GM18526 (cell line): ENCODE results near the gene TMSB4X.
A peak's percentile ranks its signal among the peaks of the same experiment; 100 is the strongest.

Source experiments
- POLR2A ChIP-seq: IDR thresholded peaks from 3 replicates; pipeline ENCODE4 v1.6.1; 2011; ENCODE audit not compliant: insufficient read length; ENCODE audit errors: extremely low read depth

TMSB4X gene

DNA sequence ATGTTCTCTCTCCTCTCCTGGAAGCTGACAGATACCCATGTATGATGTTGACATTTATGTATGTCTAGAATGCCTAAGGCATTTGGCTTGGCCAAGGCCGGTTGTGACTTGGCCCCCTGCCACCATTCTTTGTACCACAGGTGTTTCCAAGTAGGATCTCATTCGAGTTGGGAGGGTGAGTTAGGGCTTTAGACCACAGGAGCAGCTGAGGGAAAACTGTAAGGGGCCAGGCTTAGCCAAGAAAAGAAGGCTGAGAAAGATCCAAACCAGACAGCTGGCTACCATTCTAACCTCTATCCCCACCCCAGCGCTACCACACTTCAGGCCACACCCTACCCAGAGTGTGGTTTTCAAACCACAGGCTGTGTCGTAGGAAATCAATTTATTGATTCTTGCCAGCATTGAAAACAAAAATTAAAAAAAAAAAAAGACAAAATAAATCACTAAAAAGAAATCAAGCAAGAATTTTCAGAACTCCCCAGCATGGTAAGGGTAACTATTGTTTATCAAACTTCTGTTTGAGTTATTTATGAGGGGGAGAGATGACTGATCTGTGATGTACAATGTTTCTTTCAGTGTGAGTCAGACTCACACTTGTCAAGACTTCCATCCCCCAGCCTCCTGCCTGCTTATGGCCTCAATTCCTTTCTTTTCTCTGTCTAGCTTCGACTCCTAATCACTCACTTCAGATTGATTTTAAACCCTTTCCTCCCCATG, 9.9 kb downstream of the TMSB4X start:
- TF ChIP-seq POLR2A: no peak

DNA sequence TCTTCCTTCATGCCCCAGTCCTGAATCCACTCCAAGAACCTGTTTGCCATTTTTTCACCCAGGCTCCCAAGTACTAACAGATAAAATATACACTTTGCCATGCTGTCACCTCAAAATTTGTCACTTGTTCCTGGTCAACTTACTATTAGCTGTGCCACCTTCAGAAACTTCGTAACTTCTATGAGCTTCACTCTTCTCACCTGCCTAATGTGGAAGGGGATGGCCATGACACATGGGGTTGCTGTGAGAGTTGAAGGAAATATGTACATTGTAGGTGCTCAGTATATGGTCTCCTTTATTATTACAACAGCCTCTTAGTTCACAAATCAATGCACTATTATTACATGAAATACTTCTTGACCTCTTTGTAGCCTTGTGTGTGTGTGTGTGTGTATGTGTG, 10.4 kb downstream of the TMSB4X start:
- no peak for TF ChIP-seq POLR2A

DNA sequence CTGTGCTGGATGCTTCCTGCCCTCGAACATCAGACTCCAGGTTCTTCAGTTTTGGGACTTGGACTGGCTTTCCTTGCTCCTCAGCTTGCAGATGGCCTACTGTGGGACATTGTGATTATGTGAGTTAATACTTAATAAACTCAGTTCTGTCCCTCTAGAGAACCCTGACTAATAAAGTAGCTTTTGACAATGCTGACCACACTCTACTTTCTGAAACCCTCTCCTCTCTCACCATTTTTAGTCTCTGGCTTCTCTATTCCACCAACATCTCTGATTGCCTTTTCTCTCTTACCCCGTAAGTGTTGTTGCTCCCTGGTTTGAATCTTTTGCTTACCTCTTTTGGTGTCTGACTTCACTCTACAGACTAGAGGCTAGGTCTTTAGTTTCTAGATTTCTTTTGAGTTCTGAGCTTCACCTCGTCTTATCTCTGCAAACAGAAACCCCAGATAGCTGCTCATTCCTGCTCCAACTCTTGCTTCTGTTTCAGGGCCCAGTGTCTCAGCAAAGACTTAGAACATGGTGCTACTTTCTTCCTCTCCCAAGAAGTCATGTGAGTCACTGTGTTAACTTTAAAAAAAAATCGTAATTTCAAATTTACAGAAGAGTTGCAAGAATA, 11.4 kb downstream of the TMSB4X start:
- peak; percentile 20 for TF ChIP-seq POLR2A

DNA sequence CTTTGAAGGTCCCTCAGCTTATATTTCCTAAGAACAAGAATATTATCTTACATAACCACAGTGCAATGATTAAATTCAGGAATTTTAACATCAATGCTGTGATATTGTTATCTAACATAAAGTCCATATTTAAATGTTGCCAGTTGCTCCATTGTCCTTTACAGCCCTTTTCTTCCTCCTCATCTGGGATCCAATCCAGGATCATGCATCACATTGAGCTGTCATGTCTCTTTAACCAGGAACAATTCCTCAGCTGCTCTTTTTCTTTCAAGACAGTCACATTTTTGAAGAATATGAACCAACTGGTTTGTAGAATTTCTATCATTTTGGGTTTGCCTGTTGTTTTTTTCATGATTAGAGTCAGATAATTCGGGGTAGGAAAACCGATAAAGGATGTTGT, 12.0 kb downstream of the TMSB4X start:
- no peak for TF ChIP-seq POLR2A

DNA sequence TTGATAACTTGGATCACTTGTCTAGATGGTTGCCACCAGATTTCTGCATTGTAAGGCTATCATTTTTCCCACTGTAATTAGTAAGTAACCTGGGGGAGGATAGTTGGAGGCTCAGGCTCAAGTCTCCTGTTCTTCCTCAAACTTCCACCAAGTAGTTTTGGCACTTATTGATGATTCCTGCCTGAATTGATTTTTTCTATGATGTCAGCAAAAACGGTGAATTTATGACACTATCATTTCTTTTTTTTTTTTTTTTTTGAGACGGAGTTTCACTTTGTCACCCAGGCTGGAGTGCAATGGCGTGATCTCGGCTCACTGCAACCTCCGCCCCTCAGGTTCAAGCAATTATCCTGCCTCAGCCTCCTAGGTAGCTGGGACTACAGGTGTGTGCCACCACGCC, 12.4 kb downstream of the TMSB4X start:
- no peak for TF ChIP-seq POLR2A

DNA sequence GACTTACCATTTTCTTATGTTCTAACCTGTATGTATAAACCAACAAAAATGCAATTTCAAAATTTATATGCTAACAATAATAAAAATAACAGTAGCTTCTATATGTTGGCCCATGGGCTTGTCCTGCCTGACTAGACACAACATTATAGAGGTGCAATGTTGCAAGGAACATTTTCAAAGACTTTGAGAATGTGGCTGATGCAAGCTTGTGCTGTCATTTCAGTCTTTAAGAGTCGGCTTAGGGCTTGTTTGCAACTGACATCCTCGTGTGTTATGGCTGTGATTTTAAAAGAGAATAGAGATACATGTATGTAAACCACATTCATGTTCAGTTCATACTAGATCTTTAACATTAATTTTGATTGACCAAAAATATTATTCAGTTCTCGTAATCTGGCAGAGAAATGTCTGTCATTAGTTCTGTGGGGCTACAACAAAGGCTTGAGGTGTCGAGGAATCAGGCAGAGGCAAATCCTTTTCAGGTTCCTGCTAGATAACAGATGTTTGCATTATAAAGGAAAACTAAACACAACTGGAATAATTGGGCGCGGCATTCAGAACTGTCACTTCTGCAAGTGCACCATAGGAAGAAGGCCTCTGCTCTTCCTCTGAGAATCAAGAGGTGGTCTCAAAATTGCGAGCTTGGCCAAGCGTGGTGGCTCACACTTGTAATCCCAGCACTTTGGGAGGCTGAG, 13.1 kb downstream of the TMSB4X start:
- no peak for TF ChIP-seq POLR2A

DNA sequence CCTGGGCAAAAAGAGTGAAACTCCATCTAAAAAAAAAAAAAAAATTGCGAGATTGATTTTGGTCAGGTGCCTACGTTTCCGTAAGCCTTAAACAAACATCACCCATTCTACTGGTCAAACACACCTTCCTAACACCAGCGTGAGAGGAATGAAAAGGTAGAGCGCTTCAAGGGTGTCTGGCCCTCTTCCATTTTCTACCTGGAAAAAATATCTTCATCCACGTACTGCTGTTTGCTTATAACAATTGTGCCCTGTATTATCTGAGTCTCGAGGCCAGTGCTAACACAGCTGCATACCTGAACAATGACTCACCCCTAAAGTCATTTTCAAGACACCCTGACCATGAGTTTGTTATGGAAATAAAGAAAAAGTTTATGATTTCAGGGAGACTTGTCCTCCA, 13.9 kb downstream of the TMSB4X start:
- TF ChIP-seq POLR2A: no peak

DNA sequence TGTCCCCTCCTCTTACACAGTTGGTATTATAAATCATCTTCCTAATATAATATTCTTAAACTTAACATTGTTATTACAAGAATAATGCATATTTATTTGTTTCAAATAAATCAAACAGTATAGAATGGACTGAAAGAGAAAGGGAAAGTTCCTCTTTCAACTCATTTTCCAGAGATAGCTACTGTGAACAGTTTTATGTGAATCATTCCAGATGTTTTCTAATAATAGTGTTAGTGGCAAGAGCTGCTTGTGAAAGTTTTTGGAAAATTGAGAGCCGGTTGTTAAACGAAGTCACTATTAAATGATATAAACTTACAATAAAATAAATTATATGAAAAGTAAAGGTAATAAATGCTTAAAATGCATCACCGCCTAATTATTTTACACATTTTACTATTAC, 14.6 kb downstream of the TMSB4X start:
- no peak for TF ChIP-seq POLR2A

DNA sequence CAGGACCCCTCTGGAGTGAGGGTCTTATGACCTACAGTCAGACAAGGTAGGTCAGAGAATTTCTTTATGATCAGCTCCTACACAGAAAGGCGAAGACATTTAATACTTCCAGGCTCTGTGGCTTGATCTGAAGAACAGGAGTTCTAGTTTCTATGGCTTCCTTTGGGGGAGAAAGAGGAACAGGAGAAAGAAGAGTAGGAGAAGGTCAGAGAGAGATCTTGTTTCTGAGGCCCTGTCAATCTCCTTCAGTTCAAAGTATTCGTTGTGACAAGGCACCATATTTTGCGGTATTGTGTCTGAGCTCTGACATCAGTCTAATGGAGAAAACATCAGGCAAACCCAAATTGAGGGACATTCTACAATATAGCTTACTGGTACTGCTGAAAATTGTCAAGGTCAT, 16.7 kb downstream of the TMSB4X start:
- no peak for TF ChIP-seq POLR2A

DNA sequence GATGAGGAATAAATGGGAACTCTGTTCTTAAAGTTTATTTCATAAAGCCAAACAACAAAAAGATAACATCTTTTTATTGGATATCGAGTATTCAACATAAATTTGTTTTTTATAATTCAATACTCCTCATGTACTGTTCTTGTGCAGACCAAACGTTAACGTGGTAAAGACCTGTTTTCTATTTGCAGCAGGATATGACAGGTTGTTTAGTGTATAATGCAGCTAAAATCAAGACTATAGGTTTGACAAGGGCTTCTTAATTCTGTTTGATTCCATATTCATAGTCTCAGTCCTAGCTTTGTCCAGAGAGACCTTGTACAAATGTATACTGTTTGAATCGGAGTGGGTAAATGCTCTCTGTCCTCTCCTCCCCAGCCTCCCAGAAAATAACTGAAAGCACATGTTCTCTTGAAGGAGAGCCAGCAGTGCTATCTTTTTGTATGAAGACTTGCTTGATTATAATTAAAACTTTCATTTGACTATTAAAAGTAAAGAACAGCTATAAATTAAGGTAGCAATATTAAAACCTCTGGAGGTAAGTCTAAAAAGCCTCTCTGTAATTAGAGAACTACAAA, 17.7 kb downstream of the TMSB4X start:
- no peak for TF ChIP-seq POLR2A

DNA sequence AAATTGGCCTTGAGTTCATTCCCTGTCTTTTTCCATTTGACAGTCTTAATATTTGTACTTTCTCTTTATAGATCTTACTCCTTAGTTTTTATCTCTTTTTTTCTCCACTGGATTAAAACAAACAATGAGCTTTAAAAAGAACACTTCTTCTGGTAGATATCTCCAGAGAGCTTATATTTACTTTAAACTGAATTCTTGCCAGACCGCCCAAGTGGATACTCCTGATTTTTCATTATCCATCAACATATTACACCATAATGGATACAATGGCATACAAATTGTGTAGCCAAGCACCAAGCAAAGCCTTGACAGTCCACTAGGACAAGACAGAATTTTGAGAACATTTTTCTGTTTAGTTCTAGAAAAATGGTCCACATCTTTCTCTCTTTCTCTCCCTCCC, 18.9 kb downstream of the TMSB4X start:
- TF ChIP-seq POLR2A: no peak

DNA sequence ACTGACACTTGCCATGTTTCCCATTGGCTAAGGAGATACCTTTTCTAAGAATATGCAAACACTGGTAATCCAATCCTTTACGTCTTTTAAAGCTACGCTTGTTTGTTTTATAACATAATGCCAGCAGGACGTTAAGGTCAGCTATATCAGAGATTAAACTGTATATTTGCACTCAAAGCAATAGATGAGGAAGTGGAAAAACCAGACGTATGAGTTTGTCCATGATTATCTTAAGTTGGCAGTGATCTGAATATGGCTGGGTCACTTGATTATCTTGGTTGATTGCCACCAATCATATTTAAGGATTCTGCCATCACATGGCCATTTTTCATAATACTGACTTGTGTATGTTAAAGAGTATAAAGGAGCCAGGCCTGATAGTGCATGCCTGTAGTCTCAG, 19.4 kb downstream of the TMSB4X start:
- TF ChIP-seq POLR2A: no peak

DNA sequence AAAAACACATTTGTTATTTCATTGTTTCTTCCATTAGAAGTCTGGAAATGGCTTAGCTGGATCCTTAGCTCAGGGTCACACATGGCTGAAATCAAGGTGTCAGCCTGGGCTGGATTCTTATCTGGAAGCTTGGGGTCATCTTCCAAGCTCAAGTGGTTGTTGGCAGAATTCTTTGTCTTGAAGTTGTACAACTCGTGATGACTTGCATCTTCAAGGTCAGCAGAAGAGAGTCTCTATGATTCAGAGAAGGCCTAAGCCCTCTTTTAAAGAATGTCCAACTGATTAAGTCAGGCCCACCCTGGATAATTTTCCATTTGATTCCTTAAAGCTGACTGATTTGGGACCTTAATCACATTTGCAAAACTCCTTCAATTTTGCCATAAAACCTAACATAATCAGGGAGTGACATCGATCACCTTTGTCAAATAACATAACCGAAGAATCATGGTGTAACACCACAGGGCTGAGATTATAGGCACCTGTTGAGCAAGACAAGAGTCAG, 22.1 kb downstream of the TMSB4X start:
- no peak for TF ChIP-seq POLR2A

DNA sequence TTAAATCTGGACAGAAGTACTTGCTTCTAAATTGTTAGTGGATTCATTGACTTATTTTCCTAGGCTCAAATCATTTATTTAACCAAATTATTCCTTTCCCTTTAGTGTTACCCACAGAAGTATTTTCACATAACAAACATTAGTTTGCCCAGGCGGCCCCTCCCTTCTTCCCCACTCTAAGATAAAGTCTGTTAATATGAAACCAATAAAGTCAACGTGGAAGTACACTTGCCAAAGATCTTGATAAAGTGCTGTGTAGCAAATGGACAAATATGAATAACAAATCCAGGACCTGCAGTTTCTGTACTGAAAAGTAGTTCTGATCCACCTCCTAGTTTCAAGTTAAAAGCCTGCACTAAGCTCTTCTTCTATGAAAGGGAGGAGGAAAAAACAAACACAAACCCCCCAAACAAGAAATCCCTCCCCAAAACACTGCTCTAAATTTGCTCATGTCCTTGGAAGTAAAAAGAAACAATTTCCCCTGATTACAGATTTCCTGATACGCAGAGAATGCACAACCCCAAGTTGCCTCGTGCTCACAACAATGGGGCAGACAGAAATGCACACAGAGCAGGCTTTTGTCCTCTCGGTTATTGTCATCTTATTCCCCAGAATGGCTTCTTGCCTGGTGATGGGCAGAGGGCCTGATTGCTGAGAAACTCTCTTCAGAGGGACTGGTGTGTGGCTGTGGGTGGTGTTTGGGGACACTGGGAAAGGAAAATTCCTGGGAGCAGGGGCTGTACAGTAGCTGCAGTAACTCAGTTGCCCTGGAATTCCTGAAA, 23.2 kb downstream of the TMSB4X start:
- no peak for TF ChIP-seq POLR2A

DNA sequence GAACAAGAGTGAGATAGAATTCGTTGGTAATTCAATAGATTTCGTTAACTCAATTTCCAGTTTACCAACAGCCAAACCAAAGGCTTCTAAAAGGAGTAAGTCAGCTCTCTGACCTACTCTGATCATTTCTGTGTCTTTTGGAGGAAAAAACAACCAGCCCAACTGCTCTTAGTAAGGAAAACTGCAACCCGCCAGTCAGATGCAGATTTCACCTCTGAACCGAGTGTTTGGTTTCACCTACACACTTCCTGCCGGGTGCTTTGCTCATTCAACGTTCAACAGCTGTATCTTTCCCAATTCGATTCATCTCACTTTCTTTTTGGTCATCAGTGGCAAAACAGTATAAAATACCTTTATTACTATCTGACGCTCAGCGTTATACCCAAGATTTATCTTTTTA, 24.5 kb downstream of the TMSB4X start:
- TF ChIP-seq POLR2A: peak; percentile 33
